ENCODE measurements around the gene NELL2.
"Not testable (repeated sequence)": the region's sequence is repeated elsewhere in the genome, so short reads cannot be mapped to it uniquely, and the experiment has no call there.

- not testable (repeated sequence) for TF ChIP-seq CTBP1 (IDR thresholded peaks at IDR 0.05; ENCODE audit: borderline replicate concordance); SP1 (IDR thresholded peaks at IDR 0.05)
These were observed 54.4 kb downstream of the NELL2 start for GRCh38 chr12:44821702-44822101.

Data from HEK293T (cell line).